ENCODE results near the gene SCTR. TPM values are rescaled to one million over a fixed set of nuclear protein-coding genes. Genes with fewer than 3 reads are reported as not detected.

The SCTR gene
- total RNA-seq, 1 donor from 2014 or later = 6.2 TPM

DNA sequence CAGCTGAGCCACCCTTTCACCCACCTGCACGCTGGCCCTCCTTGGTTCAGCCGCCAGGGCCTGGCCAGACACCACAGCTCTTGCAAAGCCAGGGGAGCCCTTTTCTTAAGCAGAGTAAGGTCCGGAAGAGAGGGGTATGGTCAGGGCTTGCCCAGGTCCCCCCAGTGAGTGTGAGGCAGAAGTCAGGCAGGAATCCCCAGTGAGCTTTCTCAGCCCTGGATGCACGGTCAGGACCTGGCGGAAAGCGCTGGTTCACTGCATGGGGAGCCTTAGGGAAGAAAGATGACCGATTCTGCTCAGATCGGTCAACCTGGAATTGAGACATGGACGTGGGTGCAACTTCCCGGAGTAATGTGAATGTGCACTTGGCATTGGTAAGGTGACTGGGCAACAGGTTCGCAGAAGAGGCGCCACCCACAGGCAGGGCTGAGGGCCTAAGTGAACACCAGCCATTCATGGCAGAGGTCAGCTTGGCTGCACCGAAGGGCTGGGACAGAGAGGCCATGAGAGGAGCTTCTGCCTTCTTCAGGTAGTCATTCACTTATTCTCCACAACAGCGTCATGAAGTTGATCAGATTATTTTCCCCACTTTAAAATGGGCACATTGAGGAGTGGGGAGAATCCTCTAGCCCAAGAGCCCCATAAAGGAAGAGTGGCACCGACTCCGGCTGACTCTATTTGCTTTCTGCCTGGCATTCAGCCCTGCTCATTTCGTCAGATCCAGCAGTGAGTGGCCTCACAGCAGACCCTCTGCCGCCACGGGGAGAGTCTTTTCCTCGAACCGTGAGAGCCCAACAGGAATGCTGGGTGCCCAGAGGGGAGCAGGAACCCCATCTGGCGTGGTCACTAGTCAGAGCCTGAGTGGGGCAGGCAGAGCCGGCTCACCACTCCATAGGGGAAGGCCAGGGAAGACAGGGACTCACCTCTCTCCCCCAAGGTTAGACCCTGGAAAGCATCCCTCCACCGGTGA is 35.8 kb downstream of the SCTR start:
- peak; percentile 71 for DNase-seq (ENCODE audit: low read depth)

DNA sequence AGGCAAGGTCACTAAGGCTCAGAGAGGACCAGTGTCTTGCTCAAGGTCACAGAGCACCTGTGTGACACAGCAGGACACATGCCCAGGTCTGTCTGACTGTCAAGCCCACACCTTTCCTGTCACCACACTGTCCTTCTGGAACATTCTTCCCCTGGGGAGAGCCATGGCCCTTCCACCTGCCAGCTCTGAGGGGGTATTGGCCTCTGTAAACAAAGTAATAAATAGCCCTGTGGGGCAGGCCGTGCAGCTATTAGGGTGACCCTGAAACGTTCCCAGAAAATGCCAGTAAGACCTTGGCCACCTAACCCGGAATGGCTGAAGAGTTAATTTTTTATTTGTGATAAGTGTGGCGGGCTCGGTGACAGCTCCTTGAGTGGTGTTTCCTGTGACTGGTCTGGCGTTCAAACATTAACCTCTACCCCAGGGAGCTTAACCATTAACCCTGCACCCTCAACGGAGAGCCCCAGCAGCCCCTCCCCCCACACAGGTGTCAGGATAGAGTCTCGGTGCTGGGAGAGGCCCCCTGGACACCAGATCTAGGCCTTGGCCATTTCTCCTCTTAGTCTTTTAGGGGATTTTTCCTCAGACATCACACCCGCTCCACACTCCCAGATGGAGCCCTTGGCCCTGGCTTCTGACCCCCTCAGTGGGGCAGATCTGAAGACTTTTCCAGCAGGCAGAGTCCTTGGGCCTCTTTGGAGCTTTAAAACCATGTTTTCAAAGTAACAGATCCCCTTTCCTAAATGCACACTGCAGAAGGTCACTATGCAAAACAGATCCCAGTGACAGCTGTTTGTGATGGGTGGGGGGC is 36.6 kb downstream of the SCTR start:
- DNase-seq (ENCODE audit: low read depth) = peak; percentile 86

DNA sequence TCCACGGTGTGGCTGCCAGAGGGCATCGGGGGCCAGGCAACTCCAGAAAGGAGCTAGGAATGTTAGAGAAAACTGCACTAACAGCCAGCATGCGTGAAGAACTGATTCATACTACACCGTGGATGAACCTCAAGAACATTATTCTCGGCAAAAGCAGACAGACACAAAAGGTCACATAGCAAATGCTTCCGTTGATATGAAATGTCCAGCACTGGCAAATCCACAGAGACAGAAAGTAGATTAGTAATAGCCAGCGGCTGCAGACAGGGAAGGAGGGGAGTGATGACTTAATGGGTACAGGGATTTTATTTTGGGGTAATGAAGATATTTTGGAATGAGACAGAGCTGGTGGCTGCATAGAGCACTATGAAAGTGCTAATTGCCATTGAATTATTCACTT is 37.4 kb downstream of the SCTR start:
- peak; percentile 78 for DNase-seq (ENCODE audit: low read depth)

DNA sequence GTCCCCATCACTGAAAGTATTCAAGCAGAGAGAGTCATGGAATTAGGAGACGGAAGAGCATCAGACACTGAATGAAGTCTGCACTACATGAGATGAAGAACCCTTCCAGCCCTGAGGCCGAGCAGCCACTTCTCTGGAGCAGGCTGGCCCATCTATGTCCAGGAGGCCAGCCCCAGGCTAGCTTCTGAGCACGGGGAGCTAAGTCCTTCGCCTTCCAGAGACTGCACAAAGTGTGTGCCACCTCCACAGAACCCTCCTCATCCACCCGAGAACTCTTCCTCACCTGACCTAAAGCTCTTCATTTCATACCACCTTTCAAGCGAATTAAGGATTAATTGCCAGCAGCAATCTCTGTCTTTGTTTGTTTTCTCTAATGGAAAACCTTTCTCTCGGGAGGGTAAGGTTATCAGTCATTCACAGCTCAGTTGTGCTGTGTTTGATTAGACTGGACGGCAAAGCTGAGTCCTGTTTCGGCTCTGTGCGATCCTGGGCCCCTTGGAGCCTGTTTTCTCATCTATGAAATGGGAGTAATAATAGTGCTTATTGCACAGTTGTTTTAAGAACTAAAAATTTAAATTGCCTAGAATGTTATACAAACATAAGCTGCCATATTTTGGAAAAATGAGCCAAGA is 38.0 kb downstream of the SCTR start:
- no peak for DNase-seq (ENCODE audit: low read depth)

DNA sequence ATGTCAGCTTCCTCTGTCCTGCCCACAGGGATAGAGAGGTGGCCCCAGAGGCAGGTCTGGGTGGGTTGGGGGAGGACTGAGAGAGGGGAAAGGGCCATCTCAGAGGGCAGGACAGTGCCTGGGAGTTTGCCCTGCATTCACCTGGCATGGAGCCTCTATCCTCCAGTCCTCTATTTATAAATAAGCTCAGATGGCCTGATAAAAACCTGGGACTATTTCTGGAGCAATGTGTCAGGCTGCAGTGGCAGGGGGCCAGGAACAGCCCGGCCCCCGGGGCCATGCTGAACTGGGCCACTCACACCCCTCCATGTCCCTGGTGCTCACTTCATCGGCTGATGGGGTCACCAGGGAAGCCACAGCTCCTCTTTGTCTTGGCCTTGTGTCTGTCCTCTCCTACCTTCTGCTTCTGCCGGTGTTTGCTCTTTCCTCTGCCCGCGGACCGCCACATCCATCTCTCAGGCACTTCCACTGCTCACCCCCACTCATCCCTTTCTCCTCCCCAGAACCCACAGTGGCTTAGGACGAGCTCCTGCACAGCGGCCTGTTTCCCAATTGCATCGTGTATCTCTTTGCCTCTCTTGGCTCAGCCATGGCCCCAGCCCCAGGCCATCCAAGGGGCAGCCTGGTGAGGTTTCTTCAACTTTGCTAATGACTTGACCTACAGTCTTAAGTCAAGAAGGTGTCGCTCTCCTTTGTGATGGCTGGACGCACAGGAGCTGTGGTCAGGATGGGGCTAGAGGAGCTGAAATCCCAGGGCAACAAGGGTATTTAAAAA is 38.8 kb downstream of the SCTR start:
- DNase-seq (ENCODE audit: low read depth) = no peak

DNA sequence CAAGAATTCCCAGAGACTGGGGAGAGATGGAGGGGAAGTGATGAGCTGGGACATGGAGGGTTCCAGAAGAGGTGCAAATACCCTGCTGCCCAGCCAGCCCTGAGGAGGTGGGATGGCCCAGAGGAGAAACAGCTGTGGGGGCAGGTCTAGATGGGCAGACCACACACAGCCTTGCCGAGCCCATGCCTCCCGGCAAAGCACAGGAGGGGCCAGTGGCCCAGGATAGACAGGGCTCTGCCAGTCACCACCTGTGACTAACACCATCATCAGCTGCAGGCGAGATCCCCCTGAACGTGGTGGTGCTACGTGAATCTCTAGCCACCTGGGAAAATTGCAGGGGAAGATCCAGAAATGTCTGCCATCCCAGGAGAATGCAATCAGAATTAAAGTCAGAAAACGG is 39.4 kb downstream of the SCTR start:
- DNase-seq (ENCODE audit: low read depth) = no peak

DNA sequence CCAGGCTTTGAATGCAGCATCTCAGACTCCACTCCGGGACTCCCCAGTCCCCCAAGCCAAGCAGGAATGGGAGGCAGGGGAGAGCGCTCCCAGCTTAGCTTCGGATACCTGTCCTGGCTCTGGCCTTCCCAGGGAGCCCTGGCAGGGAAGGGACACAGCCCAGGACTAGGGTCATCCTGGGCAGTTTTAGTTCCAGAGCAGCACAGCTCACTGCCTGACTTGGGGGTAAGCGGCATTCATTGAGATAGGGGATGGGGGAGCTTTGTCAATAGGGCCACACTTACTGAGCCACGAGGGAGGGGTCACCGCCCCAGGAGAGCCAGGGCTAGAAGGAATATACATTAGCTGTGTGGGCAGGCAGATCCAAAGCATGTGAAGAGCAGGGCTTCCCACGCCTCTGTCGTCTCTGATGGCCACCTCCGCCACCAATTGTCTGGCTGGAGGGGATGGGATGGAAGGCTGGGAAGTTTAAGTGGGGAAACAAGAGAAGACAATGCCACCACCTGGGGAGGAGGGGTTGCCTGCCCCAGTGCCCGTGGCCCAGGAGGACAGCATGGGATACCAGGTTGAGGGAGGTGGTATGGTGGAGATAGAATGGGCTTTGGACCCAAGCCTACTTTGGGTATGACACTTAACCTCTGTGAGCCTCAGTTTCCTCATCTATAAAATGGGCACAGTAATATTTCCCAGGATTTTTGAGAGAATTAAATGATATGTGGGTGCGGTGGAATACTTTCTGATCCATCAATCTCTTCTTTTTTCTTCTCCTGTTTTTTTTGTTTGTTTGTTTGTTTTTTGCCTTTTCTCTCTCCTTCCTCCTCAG is 40.2 kb downstream of the SCTR start:
- no peak for DNase-seq (ENCODE audit: low read depth)

DNA sequence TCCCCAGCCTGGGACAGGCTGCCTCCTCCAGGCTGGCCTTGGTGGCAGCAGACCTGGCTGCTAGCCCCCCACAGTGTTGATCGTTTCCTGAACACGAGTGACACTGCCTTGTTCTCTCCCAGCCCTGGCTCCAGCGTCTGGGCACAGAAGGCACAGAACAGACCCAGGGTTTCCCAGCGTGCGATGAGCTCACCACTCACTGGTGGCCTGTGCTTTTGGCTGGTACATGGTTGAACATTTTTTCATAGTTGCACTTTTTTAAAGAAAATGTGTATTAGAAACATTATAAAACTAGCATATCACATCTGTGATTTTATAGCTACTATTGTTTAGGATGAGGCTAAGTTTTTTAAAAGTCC is 40.9 kb downstream of the SCTR start:
- no peak for DNase-seq (ENCODE audit: low read depth)

DNA sequence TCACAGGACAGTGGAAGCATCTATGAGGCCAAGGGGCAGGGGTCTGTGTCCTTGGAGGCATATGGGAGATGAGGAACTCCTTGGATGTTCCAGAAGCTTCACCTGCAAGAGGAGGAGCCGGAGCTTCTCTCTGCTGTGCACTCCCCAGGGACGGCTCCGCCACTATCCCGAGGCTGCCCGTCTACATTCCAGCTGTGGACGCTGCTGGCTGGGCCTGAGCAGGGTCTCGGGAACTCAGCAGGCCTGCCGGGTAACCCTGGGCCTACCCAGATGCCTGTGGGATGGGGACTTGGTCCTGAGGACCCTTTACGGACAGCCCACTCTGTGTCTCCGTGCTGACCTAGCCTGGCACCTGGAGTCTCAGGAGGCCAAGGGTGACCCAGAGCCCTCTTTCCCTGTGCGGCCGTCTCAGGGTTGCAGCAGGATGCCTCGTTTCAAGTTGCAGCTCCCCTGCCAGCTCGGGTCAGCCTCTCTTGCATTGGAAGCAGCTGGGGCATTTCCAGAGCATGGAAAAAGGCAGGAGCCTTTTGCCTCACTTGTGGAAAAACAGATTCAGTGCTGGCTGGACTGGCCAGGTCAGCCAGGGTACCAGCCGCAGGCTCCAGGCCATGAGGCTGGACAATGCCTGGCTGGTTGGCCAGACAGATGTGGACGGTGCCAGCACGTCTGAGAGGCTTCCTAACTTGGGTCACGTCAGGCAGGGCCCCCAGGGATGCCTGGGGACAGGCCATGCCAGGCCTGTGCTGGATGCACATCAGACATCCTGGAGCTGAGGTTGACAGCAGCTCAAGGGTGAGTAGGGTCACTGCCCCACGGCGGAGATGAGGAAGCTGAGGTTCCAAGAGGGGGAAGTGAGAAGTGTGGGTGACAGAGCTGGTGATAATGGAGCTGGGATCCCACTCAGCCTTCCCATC is 41.5 kb downstream of the SCTR start:
- no peak for DNase-seq (ENCODE audit: low read depth)

DNA sequence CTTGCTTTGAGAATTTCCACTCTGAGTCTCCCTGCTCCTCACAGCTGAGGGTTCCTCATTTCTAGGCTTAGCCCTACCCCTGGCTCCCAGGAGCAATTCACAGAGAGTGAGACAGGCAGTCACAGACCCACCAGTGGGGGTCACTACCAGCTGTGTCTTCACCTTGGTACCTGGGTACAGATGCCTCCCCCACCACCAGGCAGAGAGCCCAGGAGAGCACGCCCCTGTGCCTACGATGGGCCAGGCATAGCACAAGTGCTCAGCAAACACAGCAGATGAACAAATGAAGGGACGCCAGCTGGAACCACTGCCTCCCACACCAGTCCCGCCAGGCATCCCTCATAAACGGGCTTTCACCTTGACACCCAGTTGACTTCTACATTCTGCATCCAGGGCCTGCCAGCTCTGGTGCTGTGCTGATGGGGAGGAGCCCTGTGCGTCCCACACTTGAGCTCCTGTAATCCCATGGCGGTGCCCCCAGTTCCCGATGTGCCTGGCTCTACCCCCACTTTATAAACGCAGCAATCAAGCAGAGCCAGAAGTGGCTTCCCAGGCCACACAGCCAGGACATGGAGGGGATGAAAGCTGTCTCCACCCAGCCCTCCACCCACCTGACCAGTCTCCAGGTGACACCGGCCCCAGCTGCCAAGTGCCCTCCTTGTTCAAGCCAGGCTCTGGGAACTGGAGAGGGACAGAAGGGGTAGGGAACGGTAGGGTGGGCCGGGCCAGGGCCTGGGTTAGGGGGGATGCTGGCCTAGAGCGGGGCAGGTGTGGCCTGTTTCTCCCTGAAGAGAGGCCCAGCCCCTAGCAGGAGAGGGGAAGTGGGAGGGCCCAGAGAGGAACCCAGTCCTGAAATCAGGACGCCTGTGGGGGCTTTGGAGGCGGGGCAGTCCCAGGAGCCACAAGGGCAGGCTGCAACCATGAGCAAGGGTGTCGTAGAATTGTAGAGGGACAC is 42.5 kb downstream of the SCTR start:
- no peak for DNase-seq (ENCODE audit: low read depth)

DNA sequence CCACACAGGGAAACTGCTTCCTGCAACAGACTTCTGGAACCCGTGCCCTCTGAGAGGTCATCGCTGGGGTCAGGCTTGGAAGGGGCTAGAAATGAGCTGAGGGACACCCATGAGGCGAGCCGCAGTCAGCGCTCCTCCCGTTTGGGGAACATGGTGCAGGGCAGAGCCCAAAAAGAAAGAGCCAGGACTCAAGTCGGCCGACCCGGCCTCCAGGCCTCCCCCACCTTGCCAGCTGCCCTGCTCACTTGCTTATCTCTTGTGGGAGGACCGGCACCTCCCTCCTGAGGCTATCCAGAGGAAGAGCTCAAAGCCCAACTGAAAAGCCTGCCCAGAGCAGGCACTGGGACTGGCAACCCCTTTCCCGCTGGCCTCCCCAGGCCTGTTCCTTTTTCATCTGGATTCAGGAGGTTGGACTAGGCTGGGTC is 43.6 kb downstream of the SCTR start:
- DNase-seq (ENCODE audit: low read depth) = no peak

DNA sequence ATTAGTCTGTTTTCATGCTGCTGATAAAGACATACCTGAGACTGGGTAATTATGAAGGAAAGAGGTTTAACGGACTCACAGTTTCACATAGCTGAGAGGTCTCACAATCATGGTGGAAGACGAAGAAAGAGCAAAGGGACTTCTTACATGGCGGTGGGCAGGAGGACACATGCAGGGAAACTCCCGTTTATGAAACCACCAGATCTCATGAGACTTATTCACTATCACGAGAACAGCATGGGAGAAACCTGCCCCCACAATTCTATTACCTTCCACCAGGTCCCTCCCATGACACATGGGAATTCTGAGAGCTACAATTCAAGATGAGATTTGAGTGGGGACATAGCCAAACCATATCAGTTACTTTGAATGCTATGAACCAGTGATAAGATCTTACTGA is 44.1 kb downstream of the SCTR start:
- DNase-seq (ENCODE audit: low read depth) = no peak

DNA sequence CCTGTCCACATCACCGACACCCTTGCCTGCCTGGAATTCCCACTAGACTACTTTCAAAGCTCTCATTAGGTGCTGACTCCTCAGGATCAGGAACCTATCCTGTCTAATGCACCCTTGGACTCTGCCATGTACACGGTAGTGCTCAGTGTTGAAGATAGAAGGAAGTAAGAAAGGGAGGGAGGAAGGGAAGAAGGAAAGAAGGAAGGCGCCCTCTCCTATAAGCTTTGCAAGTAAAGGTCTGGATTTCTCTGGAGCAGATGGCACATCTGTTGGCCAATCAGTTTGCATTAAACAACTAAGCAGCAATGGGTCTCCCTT is 45.3 kb downstream of the SCTR start:
- DNase-seq (ENCODE audit: low read depth) = no peak

DNA sequence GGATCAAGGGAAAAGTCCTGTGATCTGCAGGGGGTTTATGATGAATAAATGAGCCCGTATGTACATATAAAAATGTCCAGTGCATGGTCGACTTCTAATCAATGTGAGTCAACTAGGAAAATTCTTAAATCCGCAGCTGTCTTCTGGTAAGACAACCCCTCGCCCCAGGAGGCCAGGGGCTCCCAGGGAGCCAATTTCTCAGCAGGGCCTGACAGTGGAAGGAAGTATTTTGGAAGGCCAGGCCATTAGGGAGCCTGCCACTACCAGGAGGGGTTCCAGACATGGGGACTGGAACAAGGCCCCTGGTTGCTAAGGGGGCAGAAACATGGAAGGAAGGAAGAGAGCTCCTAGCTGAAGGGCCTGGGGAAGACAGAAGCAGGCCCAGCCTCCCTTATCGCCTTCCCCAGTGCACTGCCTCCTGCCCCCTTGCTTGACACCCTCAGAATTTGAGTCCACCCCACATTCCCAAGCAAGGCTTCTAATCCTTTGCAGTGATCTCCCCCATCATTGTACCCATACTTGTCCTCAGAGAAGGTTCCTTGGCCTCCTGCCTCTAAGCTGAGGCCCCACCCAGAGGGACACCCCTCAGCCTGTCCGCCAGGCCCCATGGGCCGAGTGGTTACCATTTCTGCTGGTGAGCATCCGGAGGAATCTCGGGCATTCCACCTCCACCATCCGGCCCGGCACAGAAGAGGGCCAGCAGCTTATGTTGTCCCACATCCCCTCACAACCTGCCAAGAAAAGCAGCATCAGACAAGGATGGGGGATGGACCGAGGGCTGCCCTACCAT is 45.9 kb downstream of the SCTR start:
- DNase-seq (ENCODE audit: low read depth) = no peak

DNA sequence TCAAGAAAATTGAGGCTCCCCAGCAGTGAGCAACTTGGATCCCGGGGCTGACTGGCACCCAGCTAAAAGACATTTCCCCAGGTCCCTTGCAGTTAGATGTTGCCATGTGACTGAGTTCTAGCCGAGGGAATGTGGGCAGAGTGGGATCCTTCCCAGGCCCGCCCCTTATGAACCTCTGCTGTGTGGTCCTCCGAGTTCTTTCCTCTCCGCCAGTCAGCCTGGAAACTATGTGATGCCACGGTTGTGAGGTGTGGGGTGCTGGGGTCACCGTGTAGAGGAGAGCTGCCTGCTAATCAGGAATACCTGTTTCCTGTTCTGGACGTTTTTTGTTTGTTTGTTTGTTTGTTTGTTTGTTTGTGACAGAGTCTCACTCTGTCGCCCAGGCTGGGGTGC is 47.2 kb downstream of the SCTR start:
- no peak for DNase-seq (ENCODE audit: low read depth)

DNA sequence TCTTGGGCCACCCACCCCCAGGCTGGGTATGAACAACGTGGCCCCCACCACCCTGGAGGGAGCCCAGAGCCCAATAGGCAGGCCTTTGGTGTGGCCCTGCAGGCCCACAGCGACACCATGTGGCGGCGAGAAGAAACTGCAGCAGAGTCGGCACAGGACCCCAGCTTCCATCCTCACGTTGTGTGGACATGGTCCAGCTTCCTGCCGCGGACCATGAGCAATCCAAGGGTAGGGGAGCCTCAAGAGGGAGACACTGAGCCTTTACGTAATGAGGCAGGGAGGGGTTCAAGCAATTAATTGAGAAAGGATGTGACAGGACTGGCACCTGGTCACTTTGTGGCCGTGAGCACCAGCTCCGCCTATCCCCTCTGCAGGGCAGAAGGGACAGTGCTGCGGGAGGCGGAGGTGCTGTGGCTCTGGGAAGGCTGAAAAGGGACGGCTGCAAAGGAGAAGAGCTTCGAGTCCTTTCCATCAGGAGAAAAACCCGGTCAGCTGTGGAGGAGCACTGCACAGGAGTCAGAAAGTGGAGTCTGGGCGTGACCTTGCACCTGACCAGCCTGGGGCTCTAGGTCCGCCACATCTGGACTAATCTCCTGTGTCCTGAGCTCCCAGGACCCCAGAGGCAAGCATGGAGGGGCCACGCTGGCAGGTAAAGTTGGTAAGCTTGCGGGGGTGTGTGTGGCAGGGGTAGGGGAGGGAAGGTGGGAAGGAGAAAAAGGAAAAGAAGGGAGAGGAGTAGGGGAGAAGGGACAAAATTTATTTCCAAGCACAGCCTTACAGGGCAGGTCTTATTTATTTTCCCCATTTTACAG is 47.8 kb downstream of the SCTR start:
- DNase-seq (ENCODE audit: low read depth) = peak; percentile 66

DNA sequence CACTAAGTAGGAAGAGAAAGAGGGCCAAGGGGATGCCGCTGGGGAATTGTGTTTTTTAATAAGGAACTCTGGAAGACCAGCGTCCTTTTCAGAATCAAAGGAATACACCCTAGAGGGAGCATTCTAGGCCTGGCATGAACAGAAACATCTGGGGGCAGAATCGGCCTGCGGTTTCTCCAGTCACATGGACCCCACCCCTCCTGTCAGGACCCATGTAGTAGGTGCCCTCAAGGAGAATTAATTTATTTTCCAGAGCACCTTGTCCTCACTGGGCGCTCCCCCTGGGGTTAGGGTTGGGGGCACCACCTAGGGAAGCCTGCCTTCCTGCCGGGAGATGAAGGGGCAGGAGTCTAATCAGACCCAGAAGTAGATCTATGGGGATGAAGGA is 48.4 kb downstream of the SCTR start:
- no peak for DNase-seq (ENCODE audit: low read depth)
